Testis (tissue), 3 donors: Measurements from ENCODE around the gene IFIT5. TPM values are rescaled to one million over a fixed set of nuclear protein-coding genes. Genes with fewer than 3 reads are reported as not detected.
"Not testable (repeated sequence)": the region's sequence is repeated elsewhere in the genome, so short reads cannot be mapped to it uniquely, and the experiment has no call there.

ENCODE experiments used
- DNase-seq: peaks from one replicate; pipeline ENCODE4 v3.0.0-alpha.2; 2019
- H3K27ac ChIP-seq, 2 donors: fragments of 200-600 bp; sonication (generic); one replicate each; pipeline ENCODE4 v1.5.1; 2019
- H3K27me3 ChIP-seq: fragments of 200-600 bp; sonication (generic); one replicate; pipeline ENCODE4 v1.5.1; 2019
- H3K36me3 ChIP-seq: fragments of 200-600 bp; sonication (generic); one replicate; pipeline ENCODE4 v1.5.1; 2017; ENCODE audit warnings: low read depth; ENCODE audit errors: missing control alignments
- H3K4me1 ChIP-seq: fragments of 200-600 bp; sonication (generic); one replicate; pipeline ENCODE4 v1.5.1; 2019
- H3K4me3 ChIP-seq, 2 donors: fragments of 200-600 bp; sonication (generic); one replicate each; pipeline ENCODE4 v1.5.1; 2017 to 2019
- H3K9me3 ChIP-seq: fragments of 200-600 bp; sonication (generic); one replicate; pipeline ENCODE4 v1.5.1; 2017
- POLR2A ChIP-seq: fragments of 450-650 bp; IDR thresholded peaks from one replicate; pipeline ENCODE4 v1.6.1; 2017; ENCODE audit warnings: antibody characterized with exemption, mild to moderate bottlenecking, moderate library complexity
- WGBS, 2 donors: methylation state at CpG; one replicate each; pipeline ENCODE4 v1.1.5; 2018; 5-methylcytosine and 5-hydroxymethylcytosine counted together
- intact Hi-C: fragments of 100-400 bp; cut with DNase I; formaldehyde crosslinking; loops from one replicate; pipeline ENCODE4 v1.15.1; 2023; ENCODE audit warnings: low total_unique reads
- polyA plus RNA-seq: library from polyadenylated mRNA; stranded (reverse); fragments of 350-450 nt; fragmentation: Illumina TruSeq; extraction: RNeasy Lipid Tissue Mini Kit (QIAGEN cat#74804); gene quantifications from one replicate; pipeline ENCODE4 v1.2.3, GENCODE V29; 2014; ENCODE audit warnings: low read depth, low replicate concordance; ENCODE audit not compliant: insufficient read depth
- total RNA-seq, 2 donors: library from RNA; depleted of rRNA; stranded (reverse); fragments of >200 nt; gene quantifications; one replicate each; pipeline ENCODE4 v1.2.3, GENCODE V29; 2016
- TF ChIP-seq, protein P1 (sequence below), 3 experiments: fragments of 450-650 bp in 2 of 3; fragments of 200-600 bp in 1 of 3; sonication (generic) in 1 of 3; IDR thresholded peaks; one replicate each; pipeline ENCODE4 v1.5.1; 2016 to 2019; ENCODE audit warnings: antibody characterized with exemption in 3 of 3, mild to moderate bottlenecking in 2 of 3, moderate library complexity in 1 of 3

IFIT5 gene
- total and polyA plus RNA-seq, 3 donors from 2014 or later = 6.9 to 9.2 (median 8.2) TPM

DNA sequence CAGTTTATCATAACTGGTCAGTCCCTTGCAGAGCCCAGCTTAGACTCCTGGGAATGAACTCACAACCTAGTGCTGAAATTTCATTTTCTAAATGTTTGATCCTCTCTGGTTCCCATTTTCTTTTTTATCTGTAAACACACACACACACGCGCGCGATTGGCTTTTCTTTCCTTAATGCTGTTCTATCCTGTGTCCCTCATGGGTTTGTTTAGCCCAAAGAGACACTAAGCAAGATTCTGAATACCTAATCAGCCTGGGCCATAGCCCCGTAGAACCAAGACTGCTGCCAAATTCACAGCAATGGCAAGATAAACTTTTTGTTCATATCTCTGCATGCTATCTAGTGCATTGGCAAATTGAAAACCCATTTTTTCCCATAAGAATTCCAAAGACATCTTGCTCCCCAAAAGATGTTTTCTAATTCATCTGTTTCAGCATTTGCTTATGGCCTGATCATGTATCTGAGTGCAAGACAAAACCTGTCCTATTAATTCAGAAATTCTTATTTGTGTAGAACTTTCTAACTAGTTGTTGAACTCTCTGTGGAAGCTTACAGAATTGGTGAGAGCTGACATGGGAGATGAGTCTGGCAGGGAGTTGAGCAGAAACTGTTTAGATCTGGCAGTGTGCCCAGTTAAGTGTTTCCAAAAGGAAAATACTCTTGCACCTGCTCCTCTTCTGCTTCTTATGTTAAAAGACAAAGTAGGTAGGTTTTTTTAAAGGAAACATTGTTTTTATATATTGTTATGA, 23.7 kb upstream of the IFIT5 start:
- no peak for TF ChIP-seq POLR2A
- TF ChIP-seq, protein P1, sequence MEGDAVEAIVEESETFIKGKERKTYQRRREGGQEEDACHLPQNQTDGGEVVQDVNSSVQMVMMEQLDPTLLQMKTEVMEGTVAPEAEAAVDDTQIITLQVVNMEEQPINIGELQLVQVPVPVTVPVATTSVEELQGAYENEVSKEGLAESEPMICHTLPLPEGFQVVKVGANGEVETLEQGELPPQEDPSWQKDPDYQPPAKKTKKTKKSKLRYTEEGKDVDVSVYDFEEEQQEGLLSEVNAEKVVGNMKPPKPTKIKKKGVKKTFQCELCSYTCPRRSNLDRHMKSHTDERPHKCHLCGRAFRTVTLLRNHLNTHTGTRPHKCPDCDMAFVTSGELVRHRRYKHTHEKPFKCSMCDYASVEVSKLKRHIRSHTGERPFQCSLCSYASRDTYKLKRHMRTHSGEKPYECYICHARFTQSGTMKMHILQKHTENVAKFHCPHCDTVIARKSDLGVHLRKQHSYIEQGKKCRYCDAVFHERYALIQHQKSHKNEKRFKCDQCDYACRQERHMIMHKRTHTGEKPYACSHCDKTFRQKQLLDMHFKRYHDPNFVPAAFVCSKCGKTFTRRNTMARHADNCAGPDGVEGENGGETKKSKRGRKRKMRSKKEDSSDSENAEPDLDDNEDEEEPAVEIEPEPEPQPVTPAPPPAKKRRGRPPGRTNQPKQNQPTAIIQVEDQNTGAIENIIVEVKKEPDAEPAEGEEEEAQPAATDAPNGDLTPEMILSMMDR (IDR thresholded peaks at IDR 0.05) = no peak
- Histone ChIP-seq H3K4me1 (peaks cover 26% of the 10 kb centered on the region), H3K9me3 (no peaks in the 10 kb centered on the region), H3K4me3 (no peak overlapping the region), H3K27ac (peak overlapping the region; percentile 75 to 85), H3K27me3 (no peaks in the 10 kb centered on the region), H3K36me3 (no peaks in the 10 kb centered on the region)
- intact Hi-C loops = no loop called here
- no peak for DNase-seq
- WGBS, 2 donors = 88 to 92% methylated on average over 5 of the region's 5 CpGs

DNA sequence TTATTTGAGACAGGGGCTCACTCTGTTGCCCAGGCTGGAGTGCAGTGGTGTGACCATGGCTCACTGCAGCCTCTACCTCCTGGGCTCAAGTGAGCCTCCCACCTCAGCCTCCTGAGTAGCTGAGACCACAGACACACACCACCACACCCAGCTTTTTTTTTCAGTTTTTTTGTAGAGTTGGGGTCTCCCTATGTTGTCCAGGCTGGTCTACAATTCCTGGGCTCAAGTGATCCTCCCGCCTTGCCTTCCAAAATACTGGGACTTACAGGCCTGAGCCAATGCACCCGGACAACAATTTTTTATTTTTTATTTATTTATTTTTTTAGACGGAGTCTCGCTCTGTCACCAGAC, 23.2 kb upstream of the IFIT5 start:
- WGBS, 2 donors = 82 to 96% methylated on average over 4 of the region's 4 CpGs
- H3K27me3 ChIP-seq, H3K9me3 ChIP-seq, intact Hi-C loops, H3K36me3 ChIP-seq, H3K4me3 ChIP-seq, DNase-seq: not testable (repeated sequence)
- H3K27ac ChIP-seq = peak overlapping the region; percentile 75 to 85
- H3K4me1 ChIP-seq = peaks cover 26% of the 10 kb centered on the region

DNA sequence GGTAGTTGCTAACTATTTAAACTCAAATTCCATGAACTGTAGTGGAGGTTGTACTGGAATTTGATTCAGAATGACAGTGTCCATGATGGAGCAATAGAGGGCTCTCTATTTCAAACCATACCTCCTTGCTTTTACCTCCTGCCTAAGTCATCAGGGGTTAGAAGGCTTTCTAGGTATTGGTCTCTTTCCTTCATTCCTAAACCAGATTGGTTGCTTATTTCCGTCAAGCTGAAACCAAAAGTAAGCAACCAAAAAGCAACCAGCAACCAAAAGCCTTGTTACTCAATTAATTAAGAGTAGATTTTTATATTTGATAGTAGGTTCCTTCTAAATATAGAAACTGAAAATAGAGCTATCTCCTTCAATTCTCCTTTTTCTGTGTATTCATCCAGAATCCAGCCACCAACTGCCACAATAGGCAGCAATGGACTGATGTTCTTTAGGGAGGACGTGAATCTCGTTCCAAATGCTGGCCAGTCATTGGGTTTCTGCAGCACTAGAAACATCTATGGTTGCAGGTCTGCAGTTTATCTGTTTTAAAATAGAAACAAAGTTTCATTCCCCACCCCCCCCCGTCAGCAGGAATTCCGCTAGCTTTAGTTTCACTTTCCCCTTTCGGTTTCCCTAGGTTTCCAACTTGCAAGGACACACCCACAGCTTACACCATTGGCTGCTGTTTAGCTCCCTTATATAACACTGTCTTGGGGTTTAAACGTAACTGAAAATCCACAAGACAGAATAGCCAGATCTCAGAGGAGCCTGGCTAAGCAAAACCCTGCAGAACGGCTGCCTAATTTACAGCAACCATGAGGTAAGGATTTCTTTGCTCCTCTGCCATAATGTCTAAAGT, 22.2 kb upstream of the IFIT5 start, which contains the start of gene IFIT1:
Gene IFIT1, plus strand, starts transcription at position 717 of the 850 bp plus-strand sequence. Its CDS starts 90 bp downstream, at position 807.
- no peaks in the 10 kb centered on the region for H3K36me3 ChIP-seq
- H3K27ac ChIP-seq = peak within 1 kb of the TSS; percentile 75 to 85
- no peaks in the 10 kb centered on the region for H3K9me3 ChIP-seq
- peaks cover 26% of the 10 kb centered on the region for H3K4me1 ChIP-seq
- intact Hi-C loops = no loop called here
- peak; percentile 34 for TF ChIP-seq POLR2A
- TF ChIP-seq, protein P1 (IDR thresholded peaks at IDR 0.05) = no peak
- H3K4me3 ChIP-seq = peak within 1 kb of the TSS; percentile 42 to 60
- peak; percentile 92 for DNase-seq
- H3K27me3 ChIP-seq = no peaks in the 10 kb centered on the region
- WGBS, 2 donors = 2 to 4% methylated on average over 8 of the region's 8 CpGs

DNA sequence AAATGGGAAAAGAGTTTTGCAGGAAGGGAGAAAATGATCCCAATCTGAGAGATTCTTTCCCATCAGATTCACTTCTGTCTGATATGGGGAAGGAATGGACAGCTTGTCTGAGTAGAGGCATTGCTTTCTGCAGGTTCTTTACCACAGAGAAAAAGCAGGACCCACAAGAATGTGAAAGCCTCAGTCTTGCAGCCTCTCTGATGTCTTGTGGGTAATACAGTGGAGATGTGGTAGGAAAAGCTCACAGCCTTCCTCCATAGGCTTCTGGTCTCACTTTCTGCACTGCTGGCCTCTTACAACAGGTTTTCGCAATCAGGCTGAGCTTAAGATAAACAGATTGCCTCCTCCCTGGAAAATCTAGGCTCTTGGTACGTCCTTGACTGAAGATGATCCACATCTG, 21.4 kb upstream of the IFIT5 start:
- H3K36me3 ChIP-seq = no peaks in the 10 kb centered on the region
- H3K27ac ChIP-seq = peak overlapping the region; percentile 75 to 85
- TF ChIP-seq POLR2A = no peak
- TF ChIP-seq, protein P1 (IDR thresholded peaks at IDR 0.05) = no peak
- peak overlapping the region; percentile 42 to 60 for H3K4me3 ChIP-seq
- 14 to 32% methylated on average over 2 of the region's 2 CpGs for WGBS, 2 donors
- DNase-seq = no peak
- H3K27me3 ChIP-seq = no peaks in the 10 kb centered on the region
- H3K9me3 ChIP-seq = no peaks in the 10 kb centered on the region
- H3K4me1 ChIP-seq = peaks cover 26% of the 10 kb centered on the region
- intact Hi-C loops = no loop called here

DNA sequence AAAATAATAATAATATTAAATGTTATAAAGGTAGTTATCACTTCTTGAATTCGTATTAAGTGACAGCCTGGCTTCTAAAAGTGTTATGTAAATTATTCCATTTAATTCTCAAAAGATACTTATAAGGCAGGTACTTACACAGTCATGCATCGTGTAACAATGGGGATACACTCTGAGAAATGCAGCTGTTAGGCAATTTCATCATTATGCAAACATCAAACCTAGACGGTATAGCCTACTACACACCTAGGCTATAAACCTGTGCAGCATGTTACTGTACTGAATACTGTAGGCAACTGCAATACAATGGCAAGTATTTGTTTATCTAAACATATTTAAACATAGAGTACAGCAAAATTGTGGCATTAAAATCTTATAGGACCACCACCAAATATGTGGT, 20.5 kb upstream of the IFIT5 start:
- Histone ChIP-seq H3K36me3 (no peaks in the 10 kb centered on the region), H3K27me3 (no peaks in the 10 kb centered on the region), H3K27ac (peak overlapping the region in 1 of 2 donors; percentile 75), H3K4me1 (peaks cover 26% of the 10 kb centered on the region), H3K4me3 (peak overlapping the region in 1 of 2 donors; percentile 60), H3K9me3 (no peaks in the 10 kb centered on the region)
- DNase-seq = no peak
- intact Hi-C loops = no loop called here
- 47 to 49% methylated on average over 3 of the region's 3 CpGs for WGBS, 2 donors
- TF ChIP-seq POLR2A = no peak
- TF ChIP-seq, protein P1 (IDR thresholded peaks at IDR 0.05) = no peak
